GM19324 (cell line): ENCODE results near the gene TRAIP.

Experiments used
- ATAC-seq: cut with Tn5 transposase; IDR thresholded peaks from one replicate; pipeline ENCODE4 v1.9.1; 2021; ENCODE audit warnings: mild to moderate bottlenecking, moderate library complexity; ENCODE audit not compliant: unreplicated experiment, low FRiP score

Gene TRAIP

GRCh38 chr3:49877716-49878115 is 21.4 kb upstream of the TRAIP start:
- ATAC-seq: no peak

- no peak for ATAC-seq
These were observed 20.2 kb upstream of the TRAIP start for GRCh38 chr3:49876567-49876966.

- no peak for ATAC-seq
These were observed 17.3 kb upstream of the TRAIP start for GRCh38 chr3:49873623-49874022.

- no peak for ATAC-seq
These were observed 16.5 kb upstream of the TRAIP start for GRCh38 chr3:49872801-49873281.

- ATAC-seq: no peak
These were observed 15.3 kb upstream of the TRAIP start for GRCh38 chr3:49871531-49872153.

GRCh38 chr3:49869525-49870126 is 13.3 kb upstream of the TRAIP start, which contains the start of gene CAMKV:
TSS of gene CAMKV (minus strand) at chr3:49869906. CDS start at chr3:49862388, 7,518 bp downstream.
- ATAC-seq: no peak

- no peak for ATAC-seq
These were observed 12.6 kb upstream of the TRAIP start for GRCh38 chr3:49868862-49869466.

- no peak for ATAC-seq
These were observed 11.5 kb upstream of the TRAIP start for GRCh38 chr3:49867871-49868321.

- no peak for ATAC-seq
These were observed 11.0 kb upstream of the TRAIP start for GRCh38 chr3:49867400-49867799.

GRCh38 chr3:49865198-49865784 is 8.9 kb upstream of the TRAIP start:
- ATAC-seq: no peak

GRCh38 chr3:49864505-49864904 is 8.1 kb upstream of the TRAIP start:
- ATAC-seq: no peak

- no peak for ATAC-seq
These were observed 3.4 kb upstream of the TRAIP start for GRCh38 chr3:49859576-49860305.

- ATAC-seq: no peak
These were observed 702 bp downstream of the TRAIP start for GRCh38 chr3:49855662-49856061.

- ATAC-seq: no peak
These were observed 10.7 kb downstream of the TRAIP start for GRCh38 chr3:49845694-49846093.

- ATAC-seq: no peak
These were observed 11.7 kb downstream of the TRAIP start for GRCh38 chr3:49844464-49845183.

GRCh38 chr3:49842843-49843517 is 13.4 kb downstream of the TRAIP start:
- ATAC-seq: no peak

- no peak for ATAC-seq
These were observed 14.6 kb downstream of the TRAIP start for GRCh38 chr3:49841806-49842205.

- ATAC-seq: no peak
These were observed 15.2 kb downstream of the TRAIP start for GRCh38 chr3:49841126-49841696.

GRCh38 chr3:49840388-49840787 is 16.0 kb downstream of the TRAIP start:
- no peak for ATAC-seq
